Neutrophil (primary cell): Measurements from ENCODE around the gene ADGRD1.

Source experiments
- H3K27ac ChIP-seq: fragments of 200-600 bp; sonication (generic); 2 replicates; pipeline ENCODE4 v1.5.1; 2016; ENCODE audit warnings: mild to moderate bottlenecking, moderate library complexity
- H3K27me3 ChIP-seq: fragments of 200-600 bp; sonication (generic); 2 replicates; pipeline ENCODE4 v1.6.0; 2016; ENCODE audit warnings: mild to moderate bottlenecking
- H3K36me3 ChIP-seq: fragments of 200-600 bp; sonication (generic); 2 replicates; pipeline ENCODE4 v1.5.1; 2017
- H3K4me1 ChIP-seq, 2 experiments: fragments of 200-600 bp in 1 of 2; sonication (generic) in 1 of 2; 1 replicate in 1 of 2; 2 replicates in 1 of 2; pipeline versions ENCODE4 v1.5.1 to v1.6.1; 2013 to 2016; ENCODE audit warnings: low read depth in 1 of 2, low read length in 1 of 2, mild to moderate bottlenecking in 1 of 2, moderate library complexity in 1 of 2; ENCODE audit not compliant: control insufficient read depth in 1 of 2, insufficient read depth in 1 of 2
- H3K4me3 ChIP-seq, 2 experiments: fragments of 200-600 bp in 1 of 2; sonication (generic) in 1 of 2; 1 replicate in 1 of 2; 2 replicates in 1 of 2; pipeline ENCODE4 v1.5.1; 2013 to 2016; ENCODE audit warnings: low read depth in 1 of 2, low read length in 1 of 2, mild to moderate bottlenecking in 1 of 2, moderate library complexity in 1 of 2
- H3K9me3 ChIP-seq: fragments of 200-600 bp; sonication (generic); 2 replicates; pipeline ENCODE4 v1.5.1; 2016
- TF ChIP-seq, protein P1 (sequence below): fragments of 200-600 bp; sonication (generic); IDR thresholded peaks from 2 replicates; pipeline ENCODE4 v1.5.1; 2016; ENCODE audit warnings: antibody characterized with exemption

Gene ADGRD1

GRCh38 chr12:131085816-131086591, 132.3 kb downstream of the ADGRD1 start:
- Histone ChIP-seq H3K36me3 (no peaks in the 10 kb centered on the region), H3K9me3 (no peaks in the 10 kb centered on the region), H3K27ac (no peak overlapping the region), H3K4me3 (no peak overlapping the region), H3K27me3 (no peaks in the 10 kb centered on the region), H3K4me1 (no peaks in the 10 kb centered on the region)
- TF ChIP-seq, protein P1, sequence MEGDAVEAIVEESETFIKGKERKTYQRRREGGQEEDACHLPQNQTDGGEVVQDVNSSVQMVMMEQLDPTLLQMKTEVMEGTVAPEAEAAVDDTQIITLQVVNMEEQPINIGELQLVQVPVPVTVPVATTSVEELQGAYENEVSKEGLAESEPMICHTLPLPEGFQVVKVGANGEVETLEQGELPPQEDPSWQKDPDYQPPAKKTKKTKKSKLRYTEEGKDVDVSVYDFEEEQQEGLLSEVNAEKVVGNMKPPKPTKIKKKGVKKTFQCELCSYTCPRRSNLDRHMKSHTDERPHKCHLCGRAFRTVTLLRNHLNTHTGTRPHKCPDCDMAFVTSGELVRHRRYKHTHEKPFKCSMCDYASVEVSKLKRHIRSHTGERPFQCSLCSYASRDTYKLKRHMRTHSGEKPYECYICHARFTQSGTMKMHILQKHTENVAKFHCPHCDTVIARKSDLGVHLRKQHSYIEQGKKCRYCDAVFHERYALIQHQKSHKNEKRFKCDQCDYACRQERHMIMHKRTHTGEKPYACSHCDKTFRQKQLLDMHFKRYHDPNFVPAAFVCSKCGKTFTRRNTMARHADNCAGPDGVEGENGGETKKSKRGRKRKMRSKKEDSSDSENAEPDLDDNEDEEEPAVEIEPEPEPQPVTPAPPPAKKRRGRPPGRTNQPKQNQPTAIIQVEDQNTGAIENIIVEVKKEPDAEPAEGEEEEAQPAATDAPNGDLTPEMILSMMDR = no peak

DNA sequence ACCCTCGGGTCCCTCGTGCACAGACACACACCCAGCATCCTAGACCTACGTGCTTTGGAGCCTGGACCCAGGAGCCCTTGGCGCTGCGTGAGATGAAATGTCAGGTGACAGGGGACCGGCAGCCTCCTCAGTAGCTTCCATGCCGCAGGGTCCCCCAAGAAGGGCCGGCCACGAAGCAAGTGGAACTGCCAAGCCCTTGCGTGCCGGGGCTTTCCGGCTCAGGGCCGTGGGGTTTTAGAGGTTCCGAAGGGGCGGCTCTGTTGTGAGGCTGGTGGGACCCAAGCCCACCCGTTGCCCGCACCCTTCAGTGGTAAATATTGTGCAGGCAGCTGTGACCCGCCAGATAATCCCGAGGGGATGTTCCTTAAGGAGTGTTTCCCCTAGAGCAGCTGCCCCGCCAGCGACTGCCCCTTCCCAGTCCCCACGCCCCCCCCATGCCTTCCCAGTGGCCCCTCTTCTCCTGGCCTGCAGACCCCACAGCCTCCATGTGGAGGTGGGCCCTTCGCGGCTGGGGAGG, 133.7 kb downstream of the ADGRD1 start:
- Histone ChIP-seq H3K36me3 (no peaks in the 10 kb centered on the region), H3K4me3 (no peak overlapping the region), H3K27ac (no peak overlapping the region), H3K9me3 (no peaks in the 10 kb centered on the region), H3K27me3 (no peaks in the 10 kb centered on the region), H3K4me1 (no peaks in the 10 kb centered on the region)
- TF ChIP-seq, protein P1 = no peak

DNA sequence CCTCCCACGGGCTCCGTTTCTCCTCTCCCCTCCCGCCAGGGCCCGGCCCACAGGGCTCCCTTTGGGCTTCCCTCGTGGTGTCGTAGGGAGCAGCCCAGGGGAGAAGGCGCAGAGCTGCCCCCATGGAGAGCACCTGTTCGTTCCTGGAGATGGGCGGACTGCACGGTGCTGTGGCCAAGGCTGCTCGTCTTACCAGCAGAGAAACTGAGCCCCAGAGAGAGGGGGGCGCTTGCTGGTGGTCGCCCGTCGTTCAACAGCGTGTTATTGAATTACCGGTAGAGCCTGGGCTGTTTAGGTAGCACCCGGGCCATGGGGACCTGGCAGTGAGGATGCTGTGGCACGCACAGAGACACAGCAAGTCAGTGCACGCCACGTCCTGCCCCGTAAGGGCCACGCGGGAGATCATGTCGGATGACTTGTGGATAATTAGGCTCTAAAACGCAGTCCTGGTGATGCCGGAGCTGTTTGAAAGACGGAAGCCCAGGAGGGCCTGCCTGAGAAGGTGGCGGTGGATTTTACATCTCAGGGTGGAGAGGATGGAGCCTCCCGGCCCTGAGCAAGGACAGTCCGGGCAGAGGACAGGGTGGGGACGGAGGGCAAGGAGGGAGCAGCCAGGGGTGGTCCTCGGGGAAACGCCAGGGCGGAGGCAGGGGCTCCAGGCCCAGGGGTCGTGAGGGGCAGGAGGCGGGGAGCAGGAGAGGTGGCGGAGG, 134.4 kb downstream of the ADGRD1 start:
- H3K9me3 ChIP-seq = no peaks in the 10 kb centered on the region
- H3K4me1 ChIP-seq = no peaks in the 10 kb centered on the region
- H3K4me3 ChIP-seq = no peak overlapping the region
- peaks cover 7% of the 10 kb centered on the region for H3K27me3 ChIP-seq
- H3K36me3 ChIP-seq = no peaks in the 10 kb centered on the region
- H3K27ac ChIP-seq = no peak overlapping the region
- TF ChIP-seq, protein P1 = no peak

DNA sequence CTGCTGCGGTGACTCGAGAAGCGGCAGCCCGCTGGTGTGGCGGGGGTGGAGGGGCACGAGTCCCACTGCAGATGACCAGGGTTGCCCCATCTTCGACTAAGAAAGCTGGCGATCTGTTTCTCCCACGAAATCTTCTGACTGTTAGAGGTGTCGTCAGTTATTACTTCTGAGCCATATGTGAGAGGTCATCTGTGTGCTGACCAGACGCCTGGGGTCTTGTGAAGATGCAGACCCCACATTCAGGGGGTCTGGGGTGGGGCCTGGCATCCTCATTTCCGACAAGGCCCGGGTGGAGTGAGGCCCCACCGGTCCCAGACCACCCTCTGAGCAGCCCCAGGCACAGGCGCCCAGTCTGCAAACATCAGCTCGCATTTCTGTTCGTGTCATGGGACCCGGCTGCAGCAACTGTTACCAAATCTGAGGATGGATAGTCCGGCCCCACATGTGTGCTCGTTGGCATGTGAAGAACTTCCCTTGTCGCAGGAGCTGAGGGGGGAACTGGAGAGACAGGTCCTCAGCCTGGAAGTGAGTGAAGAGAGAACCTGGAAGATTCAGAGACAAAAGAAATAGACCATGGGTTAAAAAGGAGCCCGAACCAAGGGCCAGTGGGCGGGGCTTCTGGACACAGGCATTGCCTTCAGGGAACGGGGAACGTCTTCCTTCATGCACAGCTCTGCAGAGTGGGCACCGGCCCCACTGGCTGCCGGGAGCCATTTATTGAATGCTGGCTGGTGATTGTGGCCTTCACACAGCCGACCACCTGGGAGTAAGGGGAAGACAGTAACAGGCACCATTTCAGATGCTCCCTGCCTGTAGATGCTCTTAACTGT, 135.2 kb downstream of the ADGRD1 start:
- TF ChIP-seq, protein P1 = no peak
- H3K36me3 ChIP-seq = no peaks in the 10 kb centered on the region
- no peaks in the 10 kb centered on the region for H3K4me1 ChIP-seq
- peaks cover 12% of the 10 kb centered on the region for H3K27me3 ChIP-seq
- no peak overlapping the region for H3K4me3 ChIP-seq
- no peak overlapping the region for H3K27ac ChIP-seq
- H3K9me3 ChIP-seq = no peaks in the 10 kb centered on the region

DNA sequence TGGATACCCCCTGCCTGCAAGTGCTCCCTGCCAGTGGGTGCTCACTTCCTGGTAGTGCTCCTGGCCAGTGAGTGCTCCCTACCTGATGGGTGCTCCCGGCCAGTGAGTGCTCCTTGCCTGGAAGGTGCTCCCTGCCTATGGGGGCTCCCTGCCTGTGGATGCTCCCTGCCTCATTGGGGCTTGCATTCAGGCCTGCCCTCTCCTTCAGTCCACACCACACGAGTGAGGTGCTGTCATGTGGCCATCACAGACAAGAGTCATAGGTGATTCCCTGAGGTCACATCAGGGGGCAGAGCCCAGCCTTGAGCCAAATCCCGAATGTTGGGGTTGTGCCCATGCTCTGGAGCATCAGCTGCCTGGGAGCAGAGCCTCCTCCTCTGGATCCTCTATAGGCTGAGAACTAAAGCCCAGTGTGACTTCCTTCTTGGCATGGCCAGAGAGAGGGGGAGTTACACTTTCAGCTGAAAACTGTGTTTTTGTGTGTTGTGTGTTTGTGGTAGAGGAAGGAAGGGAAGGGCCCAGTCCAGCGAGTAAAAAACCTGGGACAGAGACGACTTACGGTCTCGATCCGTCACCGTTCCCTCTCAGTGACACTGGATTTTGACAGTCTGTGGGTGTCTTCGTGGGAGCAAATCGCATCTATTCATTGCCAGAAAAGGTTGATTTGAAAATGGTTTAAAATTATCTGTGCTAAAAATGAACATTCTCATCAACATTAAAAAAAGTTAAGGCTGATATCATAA, 136.0 kb downstream of the ADGRD1 start:
- H3K9me3 ChIP-seq = no peaks in the 10 kb centered on the region
- no peaks in the 10 kb centered on the region for H3K4me1 ChIP-seq
- H3K36me3 ChIP-seq = no peaks in the 10 kb centered on the region
- H3K27me3 ChIP-seq = peaks cover 12% of the 10 kb centered on the region
- no peak overlapping the region for H3K27ac ChIP-seq
- H3K4me3 ChIP-seq = no peak overlapping the region
- TF ChIP-seq, protein P1 = no peak
